NCI-H187 (cell line): ENCODE data around the gene ECEL1.
"Not testable (repeated sequence)": the region's sequence is repeated elsewhere in the genome, so short reads cannot be mapped to it uniquely, and the experiment has no call there.

Source experiments
- DNase-seq, 2 experiments: peaks; one replicate each; lab custom pipeline; 2025; lab: John Stamatoyannopoulos, UW

The ECEL1 gene

DNA sequence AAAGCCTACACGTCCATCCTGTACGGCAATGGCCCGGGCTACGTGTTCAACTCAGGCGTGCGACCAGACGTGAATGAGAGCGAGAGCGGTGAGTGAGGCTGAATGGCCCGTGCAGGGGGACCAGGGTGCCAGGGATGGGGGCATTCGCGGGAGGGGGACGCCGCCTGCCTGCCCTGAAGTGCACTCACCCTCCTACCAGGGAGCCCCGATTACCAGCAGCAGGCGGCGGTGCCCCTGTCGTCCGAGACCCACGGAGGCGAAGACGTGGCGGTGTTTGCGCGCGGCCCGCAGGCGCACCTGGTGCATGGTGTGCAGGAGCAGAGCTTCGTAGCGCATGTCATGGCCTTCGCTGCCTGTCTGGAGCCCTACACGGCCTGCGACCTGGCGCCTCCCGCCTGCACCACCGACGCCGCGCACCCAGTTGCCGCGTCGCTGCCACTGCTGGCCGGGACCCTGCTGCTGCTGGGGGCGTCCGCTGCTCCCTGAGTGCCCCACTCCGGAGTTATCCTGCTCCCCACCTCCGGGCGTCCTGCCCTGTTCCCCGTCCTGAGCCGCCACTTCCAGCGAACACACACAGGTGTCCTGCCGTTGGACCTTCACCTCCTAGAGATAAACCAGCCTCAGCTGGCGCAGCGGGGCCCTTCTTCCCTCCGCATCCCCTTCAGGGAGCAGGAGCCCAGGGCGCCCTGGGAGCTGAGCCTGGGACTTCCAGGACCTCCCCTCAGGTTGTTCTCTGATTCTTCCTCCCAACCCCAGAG is 28.8 kb downstream of the ECEL1 start:
- no peak for DNase-seq

DNA sequence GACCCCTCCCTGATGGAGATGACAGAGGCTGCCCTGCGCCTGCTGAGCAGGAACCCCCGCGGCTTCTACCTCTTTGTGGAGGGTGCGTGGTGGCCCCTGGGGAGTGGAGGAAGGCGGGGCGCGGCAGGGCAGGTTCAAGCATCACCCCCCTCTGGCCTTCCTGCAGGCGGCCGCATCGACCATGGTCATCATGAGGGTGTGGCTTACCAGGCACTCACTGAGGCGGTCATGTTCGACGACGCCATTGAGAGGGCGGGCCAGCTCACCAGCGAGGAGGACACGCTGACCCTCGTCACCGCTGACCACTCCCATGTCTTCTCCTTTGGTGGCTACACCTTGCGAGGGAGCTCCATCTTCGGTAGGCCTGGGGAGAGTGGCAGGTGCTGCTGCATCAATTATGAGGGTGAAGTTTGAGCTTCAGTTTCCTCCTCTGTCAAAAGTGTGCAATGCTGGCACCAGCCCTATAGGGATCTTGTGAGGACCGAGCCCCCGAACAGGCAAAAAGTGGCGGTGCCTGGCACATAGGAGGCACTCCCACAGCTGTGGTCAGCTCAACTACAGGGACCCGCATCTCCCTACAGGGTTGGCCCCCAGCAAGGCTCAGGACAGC is 29.5 kb downstream of the ECEL1 start:
- DNase-seq: no peak

DNA sequence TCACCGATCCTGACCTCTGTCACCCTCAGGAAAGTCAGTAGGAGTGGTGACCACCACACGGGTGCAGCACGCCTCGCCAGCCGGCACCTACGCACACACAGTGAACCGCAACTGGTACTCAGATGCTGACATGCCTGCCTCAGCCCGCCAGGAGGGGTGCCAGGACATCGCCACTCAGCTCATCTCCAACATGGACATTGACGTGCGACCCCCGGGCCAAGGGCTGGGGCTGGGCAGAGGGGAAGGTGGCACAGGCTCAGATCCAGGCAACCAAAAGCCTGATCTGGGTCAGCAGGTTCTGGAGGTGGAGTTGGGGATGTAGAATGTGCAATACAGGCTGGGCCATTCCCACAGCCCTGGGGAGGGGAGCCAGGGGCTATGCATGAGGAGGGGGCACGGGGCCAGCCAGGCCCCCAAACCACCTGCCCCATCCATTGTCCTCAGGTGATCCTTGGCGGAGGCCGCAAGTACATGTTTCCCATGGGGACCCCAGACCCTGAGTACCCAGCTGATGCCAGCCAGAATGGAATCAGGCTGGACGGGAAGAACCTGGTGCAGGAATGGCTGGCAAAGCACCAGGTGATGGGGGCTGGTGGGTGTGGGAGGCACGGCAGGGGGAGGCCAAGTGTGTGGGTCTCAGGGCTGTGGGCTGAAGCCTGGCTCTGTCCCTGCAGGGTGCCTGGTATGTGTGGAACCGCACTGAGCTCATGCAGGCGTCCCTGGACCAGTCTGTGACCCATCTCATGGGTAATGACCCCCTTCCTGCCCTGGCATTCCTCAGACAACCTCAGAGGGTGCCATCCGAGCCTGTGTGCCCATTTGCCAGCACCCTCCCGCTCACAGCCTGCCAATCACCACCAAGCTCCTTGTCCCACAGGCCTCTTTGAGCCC is 30.3 kb downstream of the ECEL1 start:
- DNase-seq: no peak

DNA sequence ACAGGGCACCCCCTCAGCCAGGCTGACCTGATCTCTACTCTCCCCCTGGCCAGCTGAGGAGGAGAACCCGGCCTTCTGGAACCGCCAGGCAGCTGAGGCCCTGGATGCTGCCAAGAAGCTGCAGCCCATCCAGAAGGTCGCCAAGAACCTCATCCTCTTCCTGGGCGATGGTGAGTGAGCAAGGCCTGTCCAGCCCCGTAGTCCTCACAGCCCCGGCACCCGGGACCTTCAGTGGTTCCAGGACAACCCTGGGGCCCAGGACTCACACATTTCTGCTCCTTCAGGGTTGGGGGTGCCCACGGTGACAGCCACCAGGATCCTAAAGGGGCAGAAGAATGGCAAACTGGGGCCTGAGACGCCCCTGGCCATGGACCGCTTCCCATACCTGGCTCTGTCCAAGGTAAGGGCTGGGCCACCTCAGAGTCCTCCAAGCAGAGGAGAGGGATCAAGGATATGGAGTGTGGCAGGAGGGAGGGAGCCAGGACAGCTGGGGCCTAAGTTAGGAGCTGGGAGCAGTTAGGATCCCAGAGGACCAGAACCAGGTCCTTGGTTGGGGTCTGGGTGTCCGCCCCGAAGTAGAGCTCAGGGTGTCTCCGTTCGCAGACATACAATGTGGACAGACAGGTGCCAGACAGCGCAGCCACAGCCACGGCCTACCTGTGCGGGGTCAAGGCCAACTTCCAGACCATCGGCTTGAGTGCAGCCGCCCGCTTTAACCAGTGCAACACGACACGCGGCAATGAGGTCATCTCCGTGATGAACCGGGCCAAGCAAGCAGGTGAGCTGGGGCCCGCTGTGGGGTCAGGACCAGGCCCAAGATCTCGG is 31.1 kb downstream of the ECEL1 start:
- DNase-seq: no peak

DNA sequence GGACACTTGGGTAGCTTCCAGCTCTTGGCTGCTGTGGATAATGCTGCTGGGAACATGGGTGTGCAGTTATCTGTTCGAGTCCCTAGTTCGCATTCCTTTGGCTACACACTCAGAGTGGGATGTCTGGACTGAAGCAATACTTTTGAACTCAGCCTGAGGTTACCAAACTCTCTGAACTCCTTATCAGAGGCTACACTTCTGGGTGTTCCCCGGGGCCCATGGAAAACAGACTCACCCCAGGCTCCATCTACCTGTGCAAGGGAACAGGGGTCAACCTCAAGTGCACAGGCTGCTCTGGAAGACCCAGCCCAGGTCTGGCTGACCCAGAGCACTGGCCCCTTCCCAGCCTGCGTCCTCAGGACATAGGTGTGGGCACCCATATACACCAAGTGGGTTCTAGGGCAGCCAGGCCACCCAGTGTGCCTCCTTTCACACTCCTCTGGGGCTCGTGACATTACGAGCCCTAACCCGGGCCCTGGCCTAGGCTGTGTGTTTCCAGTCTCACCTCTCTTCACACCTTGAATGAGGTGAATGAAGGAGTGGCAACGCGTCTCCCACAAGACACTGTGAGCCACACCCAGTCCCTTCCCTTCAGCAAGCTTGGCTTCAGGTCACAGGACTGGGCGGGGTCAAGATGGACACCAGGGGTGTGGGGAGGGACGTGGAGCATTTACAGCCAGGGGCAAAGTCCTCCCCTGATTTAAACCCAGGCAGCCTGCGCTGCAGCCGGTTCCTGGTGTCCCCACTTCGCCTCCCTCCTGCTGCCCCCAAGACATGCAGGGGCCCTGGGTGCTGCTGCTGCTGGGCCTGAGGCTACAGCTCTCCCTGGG is 32.0 kb downstream of the ECEL1 start, which contains the start of gene ALPI:
ALPI (plus strand) TSS at position 728 of the 830 bp plus-strand sequence; CDS start at position 775, 47 bp downstream.
- no peak for DNase-seq

DNA sequence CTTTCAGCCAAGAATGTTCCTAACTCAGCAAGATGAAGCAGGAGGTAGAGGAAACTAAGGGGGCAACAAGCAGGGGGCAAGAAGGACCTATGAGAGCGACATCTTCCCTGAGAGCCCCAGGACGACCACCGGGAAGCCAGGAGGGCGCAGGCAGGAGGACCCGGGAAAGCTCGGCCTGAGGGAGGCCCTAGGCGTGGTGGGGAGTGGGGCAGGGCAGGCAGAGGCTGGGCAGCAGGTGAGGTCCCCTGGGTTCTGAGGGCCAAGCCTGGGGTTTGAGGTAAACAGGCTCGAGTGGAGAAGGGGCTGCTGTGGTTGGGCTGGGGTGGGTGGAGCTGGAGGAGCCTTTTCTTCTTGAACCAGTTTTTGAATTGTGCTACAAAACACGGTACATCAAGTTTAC is 33.0 kb downstream of the ECEL1 start:
- no peak for DNase-seq

DNA sequence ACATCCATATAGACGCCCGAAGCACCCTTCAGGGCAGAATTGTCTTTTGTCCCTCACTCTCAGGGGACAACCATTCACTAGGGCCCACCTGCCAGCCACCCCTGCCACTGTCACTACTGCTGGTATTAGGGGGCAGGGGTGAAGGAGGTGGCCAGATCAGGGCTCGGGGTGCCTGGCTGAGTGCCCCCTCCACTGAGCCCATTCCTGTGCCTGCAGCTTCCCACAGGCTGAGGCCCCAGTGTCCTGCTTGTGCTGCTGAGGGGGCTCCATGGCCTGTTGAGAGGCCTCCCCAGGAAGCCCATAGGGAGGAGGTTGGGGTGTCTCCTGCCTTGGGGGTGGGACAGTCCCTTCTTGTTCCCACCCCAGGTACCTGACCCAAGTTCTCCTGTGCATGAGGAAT is 36.0 kb downstream of the ECEL1 start:
- not testable (repeated sequence) for DNase-seq

DNA sequence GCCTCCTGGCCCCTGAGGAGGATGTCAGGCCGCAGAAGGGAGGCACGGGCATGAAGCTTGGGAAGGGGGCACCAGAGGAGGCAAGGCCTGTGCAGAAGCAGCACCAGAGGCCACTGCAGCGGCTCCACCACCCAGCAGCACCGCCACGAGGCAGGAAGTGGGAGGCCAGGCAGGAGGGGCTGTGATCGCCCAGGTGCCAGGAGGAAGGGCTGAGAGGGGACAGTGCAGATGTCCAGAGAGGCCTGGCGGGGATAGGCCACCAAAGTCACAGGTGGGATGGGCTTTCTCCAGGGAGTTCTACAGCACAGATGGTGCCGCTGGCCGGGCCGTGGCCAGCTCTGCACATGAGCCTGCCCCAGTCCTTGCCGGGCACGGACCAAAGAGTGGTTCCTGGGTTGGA is 37.7 kb downstream of the ECEL1 start:
- no peak for DNase-seq

DNA sequence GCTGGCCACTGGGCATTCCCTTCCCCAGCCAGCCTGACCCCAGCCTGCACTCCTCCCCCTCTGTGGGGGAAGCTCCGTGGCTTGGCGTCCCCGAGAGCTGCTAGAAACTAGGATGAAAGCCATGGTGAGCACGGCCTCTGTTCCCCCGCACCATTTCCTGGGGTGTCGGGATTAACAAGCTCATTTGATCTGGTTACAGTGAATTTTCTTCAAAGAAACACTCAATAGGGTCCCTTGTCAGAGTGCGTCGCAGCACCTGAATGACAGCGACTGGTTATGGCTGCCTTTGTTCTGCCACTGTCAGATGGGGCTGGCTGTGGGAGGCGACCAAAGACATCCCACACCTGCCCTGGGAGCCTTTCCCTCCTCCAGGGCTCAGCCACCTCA is 39.3 kb downstream of the ECEL1 start:
- no peak for DNase-seq

DNA sequence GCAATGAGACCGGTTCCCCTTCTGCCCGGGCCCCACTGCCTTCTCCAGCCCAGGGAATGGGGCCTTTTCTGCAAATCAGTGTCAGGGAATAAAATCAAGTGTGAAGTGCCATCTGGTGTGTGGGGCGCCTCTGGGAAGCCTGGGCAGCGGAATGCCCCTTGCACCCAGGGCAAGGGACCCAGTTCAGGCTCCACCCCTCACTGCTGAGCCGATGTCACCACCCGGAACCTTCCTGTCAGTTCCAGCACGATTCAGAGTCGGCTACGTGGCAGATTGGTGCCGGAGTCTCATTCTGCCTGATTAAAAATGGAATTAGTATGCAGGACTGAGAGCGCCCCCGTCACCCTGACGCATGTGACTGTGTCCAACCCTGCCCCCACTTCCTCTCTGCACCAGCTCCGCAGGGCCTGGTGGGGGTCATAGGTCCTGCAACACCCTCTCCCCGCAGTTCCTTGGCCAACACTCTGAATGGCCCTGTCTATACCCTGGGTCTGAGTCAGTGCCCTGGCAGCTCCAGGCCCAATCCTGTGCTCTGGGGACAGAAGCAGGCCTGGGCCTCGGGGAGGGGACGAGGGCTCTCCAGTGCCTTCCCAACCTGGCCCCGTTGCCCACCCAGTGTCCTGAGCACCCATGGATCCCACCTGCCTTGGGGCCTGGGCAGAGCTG is 39.9 kb downstream of the ECEL1 start:
- no peak for DNase-seq

DNA sequence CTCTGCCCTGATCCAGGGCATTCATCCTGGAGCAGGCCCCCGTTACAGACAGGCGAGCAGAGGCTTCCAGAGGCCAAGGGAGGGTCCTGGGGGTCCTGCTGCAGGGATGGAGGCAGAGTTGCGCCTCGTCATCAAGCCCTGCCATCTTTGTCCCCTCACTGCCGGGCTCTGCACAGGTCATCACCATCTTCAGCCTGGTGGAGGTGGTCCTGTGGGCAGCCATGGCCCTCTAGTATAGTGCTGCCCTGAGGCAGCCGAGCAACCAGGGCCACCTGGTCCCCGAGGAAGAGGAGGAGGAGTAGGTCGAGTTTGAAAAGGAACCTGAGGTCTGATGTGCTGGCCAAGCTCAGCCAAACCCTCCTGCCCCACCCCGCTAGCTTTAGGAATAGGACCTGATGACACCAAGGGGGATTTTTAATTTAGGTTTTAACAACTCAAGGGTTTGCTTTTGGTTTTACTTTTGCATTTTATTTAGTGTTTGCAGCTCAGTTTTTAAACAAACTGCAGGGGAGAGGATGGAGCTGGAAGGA is 40.5 kb downstream of the ECEL1 start:
- DNase-seq: no peak

DNA sequence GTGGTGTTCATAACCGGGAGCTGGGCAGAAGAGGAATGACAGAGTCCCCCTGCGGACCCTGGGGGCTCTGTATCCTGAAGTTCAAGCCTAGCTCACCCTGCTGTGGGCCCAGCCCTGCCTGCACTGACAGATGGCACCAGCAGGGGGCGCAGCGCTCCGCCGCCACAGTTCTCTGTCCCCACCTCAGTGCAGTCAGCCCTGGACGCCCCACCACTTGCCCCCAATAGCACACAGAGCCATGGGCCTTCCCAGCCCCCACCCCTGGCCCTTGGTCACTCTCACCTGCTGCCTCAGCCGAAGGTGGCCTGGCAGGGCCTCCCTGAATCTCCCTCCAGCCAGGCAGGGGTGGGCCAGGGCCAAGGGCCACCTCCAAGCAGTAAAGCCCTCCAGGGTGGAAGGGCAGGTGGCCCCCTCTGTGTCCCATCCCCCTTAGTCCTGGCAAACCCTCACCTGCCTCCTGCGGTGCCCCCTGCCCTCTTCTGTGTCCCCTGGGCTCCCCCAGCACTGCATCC is 41.3 kb downstream of the ECEL1 start:
- DNase-seq: not testable (repeated sequence)

DNA sequence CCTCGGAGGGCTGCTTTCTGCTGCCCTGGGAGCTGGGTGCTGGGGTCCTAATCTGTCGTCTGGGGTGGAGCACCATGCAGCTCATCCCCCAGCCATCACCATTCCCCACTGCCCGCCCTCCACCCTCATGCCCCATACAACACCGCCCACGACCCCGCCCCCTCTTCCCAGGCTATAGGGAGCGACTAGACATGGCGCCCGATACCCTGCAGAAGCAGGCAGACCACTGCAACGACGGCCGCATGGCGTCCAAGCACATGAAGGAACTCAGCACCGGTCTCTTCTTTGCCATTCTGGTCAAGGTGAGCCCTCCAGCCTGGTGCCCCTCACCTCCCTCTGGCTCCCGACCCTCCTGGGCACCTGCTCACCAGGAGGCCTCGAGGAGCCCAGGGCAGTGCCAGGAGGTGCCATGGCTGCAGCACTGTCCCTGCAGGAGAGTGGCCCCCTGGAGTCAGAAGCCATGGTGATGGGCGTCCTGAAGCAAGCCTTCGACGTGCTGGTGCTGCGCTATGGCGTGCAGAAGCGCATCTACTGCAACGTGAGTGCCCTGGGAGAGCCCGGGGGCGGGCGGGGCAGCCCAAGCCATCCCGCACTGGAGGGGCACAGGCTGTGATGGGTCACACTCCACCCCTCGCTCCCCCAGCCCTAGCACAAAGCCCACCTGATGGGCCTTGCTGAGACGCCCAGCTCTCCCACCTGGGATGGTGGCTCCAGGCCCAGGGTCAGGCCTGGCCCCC is 42.3 kb downstream of the ECEL1 start:
- DNase-seq: not testable (repeated sequence)

DNA sequence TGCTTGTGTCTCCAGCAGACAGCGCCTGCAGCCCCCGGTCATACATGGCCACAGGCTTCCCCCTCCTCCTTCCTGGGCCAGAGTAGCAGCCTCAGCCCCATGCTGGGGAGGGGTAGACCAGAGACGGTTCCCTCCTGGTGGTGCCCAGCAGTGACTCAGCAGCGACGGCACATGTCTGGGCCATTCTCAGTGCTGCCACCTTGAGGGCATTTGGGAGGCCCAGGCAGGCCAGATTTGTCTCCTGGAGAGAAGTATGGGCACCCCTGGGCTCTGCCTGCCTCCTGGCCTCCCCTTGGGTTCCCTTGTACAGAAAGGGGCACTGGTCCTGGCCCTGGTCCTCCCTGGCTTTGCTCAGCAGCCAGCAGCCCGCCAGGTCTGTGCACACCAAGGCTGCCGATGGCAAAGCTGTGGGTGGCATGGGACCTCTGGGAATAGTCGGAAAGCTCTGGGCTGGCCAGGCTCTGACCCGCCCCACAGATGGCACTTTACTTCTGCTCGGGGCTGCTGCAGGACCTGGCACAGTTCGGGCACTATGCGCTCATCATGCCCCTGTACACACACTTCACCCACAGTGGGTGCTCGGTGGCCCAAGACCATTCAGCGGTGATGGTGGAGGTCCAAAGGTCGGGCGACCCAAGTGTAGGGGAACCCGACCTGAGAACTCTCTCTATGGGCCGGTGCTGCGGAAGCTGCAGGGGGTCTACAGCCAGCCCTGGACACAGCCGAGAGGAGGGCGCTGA is 43.1 kb downstream of the ECEL1 start:
- no peak for DNase-seq

DNA sequence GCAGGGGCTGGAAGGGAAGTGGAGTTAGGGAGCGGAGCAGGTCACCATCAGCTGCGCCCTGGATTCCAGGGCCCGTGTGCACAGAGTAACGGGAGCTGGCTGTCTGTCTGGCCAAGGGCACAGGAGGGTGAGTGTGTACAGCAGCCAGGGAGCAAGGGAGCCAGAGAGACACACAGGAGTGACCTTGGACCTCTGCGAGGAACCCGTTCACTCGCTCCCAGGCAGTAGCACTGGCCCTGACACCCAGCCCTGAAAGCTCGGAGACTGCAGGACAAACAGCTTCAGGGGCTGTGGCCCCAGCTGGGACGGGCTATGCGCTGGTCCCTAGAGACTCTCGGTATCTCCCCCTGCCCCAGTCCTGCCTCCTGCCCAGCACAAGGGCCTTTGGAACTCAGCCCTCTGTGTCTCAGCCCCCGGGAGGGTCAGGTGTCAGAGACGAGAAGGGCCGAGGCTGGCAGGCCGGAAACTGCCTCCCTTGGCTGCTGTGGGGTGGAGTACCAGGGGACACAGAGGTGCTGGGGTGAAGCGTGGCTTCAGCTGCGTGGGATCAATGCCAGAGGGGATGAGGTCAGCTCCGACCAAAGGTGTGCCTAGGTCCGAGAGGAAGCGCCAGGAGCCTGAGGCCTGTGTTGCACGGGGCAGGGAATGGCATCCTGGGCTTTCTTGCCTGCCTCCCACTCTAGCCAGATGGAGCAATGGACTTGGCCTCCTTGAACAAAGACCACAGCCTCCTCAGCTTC is 43.8 kb downstream of the ECEL1 start:
- DNase-seq: not testable (repeated sequence)

DNA sequence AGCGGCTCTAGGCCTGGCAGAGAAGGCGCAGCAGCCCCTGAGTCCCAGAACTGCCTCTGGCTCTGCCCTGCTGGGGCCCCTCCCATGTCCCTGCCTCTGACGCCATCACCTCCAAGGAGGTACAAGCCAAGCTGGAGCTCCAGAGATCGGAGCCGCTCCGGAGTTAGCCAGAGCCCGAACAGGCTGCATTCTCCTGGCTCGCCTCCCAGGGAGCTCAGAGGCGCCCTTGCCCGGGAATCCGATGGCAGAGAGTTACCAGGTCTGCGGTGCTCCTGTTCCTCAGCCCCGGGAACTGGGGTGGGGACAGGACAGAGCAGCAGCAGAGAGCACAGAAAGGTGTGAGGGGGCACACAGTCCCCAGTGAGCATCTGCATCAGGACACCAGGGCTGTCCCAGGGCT is 44.6 kb downstream of the ECEL1 start:
- not testable (repeated sequence) for DNase-seq

DNA sequence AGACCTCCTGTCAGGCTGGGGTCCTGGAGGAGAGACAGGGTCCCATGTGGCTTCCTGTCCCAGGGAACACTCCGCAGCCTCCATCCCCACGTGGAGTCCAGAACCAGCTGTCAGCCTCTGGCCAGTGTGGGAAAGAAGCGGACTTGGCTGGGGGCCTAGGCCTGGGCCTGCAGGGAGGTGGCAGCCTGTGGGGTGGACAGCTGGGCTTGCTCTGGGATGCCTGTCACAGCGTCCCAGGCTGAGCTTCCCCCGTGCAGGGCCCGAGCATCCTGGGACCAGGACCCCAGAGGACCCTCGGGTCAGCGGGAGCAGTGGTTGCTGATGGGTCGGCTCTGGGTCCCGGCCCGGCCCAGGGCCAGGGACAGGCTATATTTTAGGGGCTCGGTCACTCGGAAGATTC is 45.2 kb downstream of the ECEL1 start:
- DNase-seq: not testable (repeated sequence)

DNA sequence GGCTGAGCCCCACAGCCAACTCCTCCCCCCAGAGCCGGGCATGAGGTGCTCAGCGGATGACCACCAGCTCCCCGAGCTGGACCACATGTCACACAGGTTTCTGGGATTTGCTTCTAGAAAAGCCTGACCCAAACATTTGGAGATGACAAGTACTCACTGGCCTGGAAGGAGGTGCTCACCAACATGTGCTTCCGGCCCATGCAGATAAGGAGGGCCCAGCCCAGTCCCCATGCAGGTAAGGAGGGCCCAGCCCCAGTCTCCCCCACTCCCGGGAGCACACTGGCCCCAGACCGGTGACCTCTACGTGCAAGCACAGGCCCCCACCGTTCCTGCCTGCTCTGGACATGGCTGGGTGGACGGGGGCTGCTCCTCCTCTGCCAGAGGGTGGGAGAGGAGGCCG is 45.7 kb downstream of the ECEL1 start:
- DNase-seq: not testable (repeated sequence)
